ENCODE data around the gene YPEL1.

Gene YPEL1

GRCh38 chr22:21688341-21688705 is 47.3 kb downstream of the YPEL1 start:
- H3K27ac ChIP-seq = no peak overlapping the region
- H3K36me3 ChIP-seq (ENCODE audit: insufficient read depth, low read length) = peaks cover 6% of the 10 kb centered on the region; the same call in 1 of the 2 replicates
- no peak for DNase-seq (ENCODE audit: low read depth, low spot score)
- no peaks in the 10 kb centered on the region for H3K9me3 ChIP-seq (ENCODE audit: low read depth, low read length)
- TF ChIP-seq EZH2 (IDR thresholded peaks at IDR 0.05) (no peak), FOXP2 (optimal IDR thresholded peaks at IDR 0.05; ENCODE audit: control extremely low read depth, extremely low read length, insufficient read depth) (no peak), POLR2AphosphoS5 (IDR thresholded peaks at IDR 0.05; ENCODE audit: borderline replicate concordance, low read depth, low read length) (no peak)
- no peak overlapping the region for H3K4me3 ChIP-seq
- no peak overlapping the region for H3K9ac ChIP-seq (ENCODE audit: insufficient read length)

- H3K9me3 ChIP-seq (ENCODE audit: low read depth, low read length) = no peaks in the 10 kb centered on the region
- no peak overlapping the region for H3K4me3 ChIP-seq
- no peak for DNase-seq (ENCODE audit: low read depth, low spot score)
- peaks cover 6% of the 10 kb centered on the region; the same call in 1 of the 2 replicates for H3K36me3 ChIP-seq (ENCODE audit: insufficient read depth, low read length)
- TF ChIP-seq POLR2AphosphoS5 (IDR thresholded peaks at IDR 0.05; ENCODE audit: borderline replicate concordance, low read depth, low read length) (no peak), EZH2 (IDR thresholded peaks at IDR 0.05) (no peak), FOXP2 (optimal IDR thresholded peaks at IDR 0.05; ENCODE audit: control extremely low read depth, extremely low read length, insufficient read depth) (no peak)
- no peak overlapping the region for H3K9ac ChIP-seq (ENCODE audit: insufficient read length)
- no peak overlapping the region for H3K27ac ChIP-seq
Measured at GRCh38 chr22:21687685-21688259, 47.8 kb downstream of the YPEL1 start.

- TF ChIP-seq POLR2AphosphoS5 (IDR thresholded peaks at IDR 0.05; ENCODE audit: borderline replicate concordance, low read depth, low read length) (no peak), FOXP2 (optimal IDR thresholded peaks at IDR 0.05; ENCODE audit: control extremely low read depth, extremely low read length, insufficient read depth) (no peak), EZH2 (IDR thresholded peaks at IDR 0.05) (no peak)
- H3K9ac ChIP-seq (ENCODE audit: insufficient read length) = no peak overlapping the region
- no peaks in the 10 kb centered on the region for H3K9me3 ChIP-seq (ENCODE audit: low read depth, low read length)
- H3K4me3 ChIP-seq = no peak overlapping the region
- H3K36me3 ChIP-seq (ENCODE audit: insufficient read depth, low read length) = peaks cover 6% of the 10 kb centered on the region; the same call in 1 of the 2 replicates
- no peak for DNase-seq (ENCODE audit: low read depth, low spot score)
- H3K27ac ChIP-seq = no peak overlapping the region
Measured at GRCh38 chr22:21686634-21687393, 48.8 kb downstream of the YPEL1 start.

GRCh38 chr22:21686193-21686608 is 49.4 kb downstream of the YPEL1 start:
- Histone ChIP-seq H3K27ac (no peak overlapping the region), H3K4me3 (no peak overlapping the region), H3K9ac (ENCODE audit: insufficient read length) (no peak overlapping the region), H3K9me3 (ENCODE audit: low read depth, low read length) (no peaks in the 10 kb centered on the region), H3K36me3 (ENCODE audit: insufficient read depth, low read length) (peaks cover 6% of the 10 kb centered on the region; the same call in 1 of the 2 replicates)
- TF ChIP-seq EZH2 (IDR thresholded peaks at IDR 0.05) (no peak), FOXP2 (optimal IDR thresholded peaks at IDR 0.05; ENCODE audit: control extremely low read depth, extremely low read length, insufficient read depth) (no peak), POLR2AphosphoS5 (IDR thresholded peaks at IDR 0.05; ENCODE audit: borderline replicate concordance, low read depth, low read length) (no peak)
- DNase-seq (ENCODE audit: low read depth, low spot score) = no peak

GRCh38 chr22:21685164-21685513 is 50.5 kb downstream of the YPEL1 start:
- DNase-seq (ENCODE audit: low read depth, low spot score) = no peak
- Histone ChIP-seq H3K9me3 (ENCODE audit: low read depth, low read length) (no peaks in the 10 kb centered on the region), H3K27ac (no peak overlapping the region), H3K36me3 (ENCODE audit: insufficient read depth, low read length) (peaks cover 6% of the 10 kb centered on the region; the same call in 1 of the 2 replicates), H3K9ac (ENCODE audit: insufficient read length) (no peak overlapping the region), H3K4me3 (no peak overlapping the region)
- TF ChIP-seq EZH2 (IDR thresholded peaks at IDR 0.05) (no peak), POLR2AphosphoS5 (IDR thresholded peaks at IDR 0.05; ENCODE audit: borderline replicate concordance, low read depth, low read length) (no peak), FOXP2 (optimal IDR thresholded peaks at IDR 0.05; ENCODE audit: control extremely low read depth, extremely low read length, insufficient read depth) (no peak)

- Histone ChIP-seq H3K36me3 (ENCODE audit: insufficient read depth, low read length) (peaks cover 6% of the 10 kb centered on the region; the same call in 1 of the 2 replicates), H3K9me3 (ENCODE audit: low read depth, low read length) (no peaks in the 10 kb centered on the region), H3K9ac (ENCODE audit: insufficient read length) (no peak overlapping the region), H3K4me3 (no peak overlapping the region), H3K27ac (no peak overlapping the region)
- no peak for DNase-seq (ENCODE audit: low read depth, low spot score)
- TF ChIP-seq POLR2AphosphoS5 (IDR thresholded peaks at IDR 0.05; ENCODE audit: borderline replicate concordance, low read depth, low read length) (no peak), FOXP2 (optimal IDR thresholded peaks at IDR 0.05; ENCODE audit: control extremely low read depth, extremely low read length, insufficient read depth) (no peak), EZH2 (IDR thresholded peaks at IDR 0.05) (no peak)
Measured at GRCh38 chr22:21684492-21685163, 51.0 kb downstream of the YPEL1 start.

- peaks cover 6% of the 10 kb centered on the region; the same call in 1 of the 2 replicates for H3K36me3 ChIP-seq (ENCODE audit: insufficient read depth, low read length)
- no peaks in the 10 kb centered on the region for H3K9me3 ChIP-seq (ENCODE audit: low read depth, low read length)
- DNase-seq (ENCODE audit: low read depth, low spot score) = no peak
- H3K9ac ChIP-seq (ENCODE audit: insufficient read length) = no peak overlapping the region
- TF ChIP-seq EZH2 (IDR thresholded peaks at IDR 0.05) = no peak
- no peak for TF ChIP-seq POLR2AphosphoS5 (IDR thresholded peaks at IDR 0.05; ENCODE audit: borderline replicate concordance, low read depth, low read length)
- TF ChIP-seq FOXP2 (optimal IDR thresholded peaks at IDR 0.05; ENCODE audit: control extremely low read depth, extremely low read length, insufficient read depth) = no peak
- H3K4me3 ChIP-seq = no peak overlapping the region
- no peak overlapping the region for H3K27ac ChIP-seq
Measured at GRCh38 chr22:21683401-21683811, 52.2 kb downstream of the YPEL1 start.
